Upper lobe of left lung (tissue), 6 donors: Measurements from ENCODE around the gene USP34. TPM values are rescaled to one million over a fixed set of nuclear protein-coding genes. Genes with fewer than 3 reads are reported as not detected.

Experiments
- ATAC-seq, 2 donors: fragments of 200-7000 bp; cut with Tn5 transposase; one replicate each; pipeline ENCODE4 v1.9.1; 2022; ENCODE audit warnings: mild to moderate bottlenecking in 2 of 2, moderate library complexity in 2 of 2; ENCODE audit not compliant: low FRiP score in 2 of 2
- DNase-seq, 2 donors: peaks; one replicate each; pipeline ENCODE4 v3.0.0-alpha.2; 2019 to 2020
- H3K27ac ChIP-seq, 4 donors: fragments of 200-600 bp; sonication (generic); one replicate each; pipeline ENCODE4 v1.5.1; 2016 to 2019
- H3K27me3 ChIP-seq, 4 donors: fragments of 200-600 bp; sonication (generic); one replicate each; pipeline ENCODE4 v1.5.1; 2017 to 2019
- H3K36me3 ChIP-seq, 4 donors: fragments of 200-600 bp; sonication (generic); one replicate each; pipeline ENCODE4 v1.5.1; 2016 to 2019
- H3K4me1 ChIP-seq, 4 donors: fragments of 200-600 bp; sonication (generic); one replicate each; pipeline ENCODE4 v1.5.1; 2018 to 2019
- H3K4me3 ChIP-seq, 4 donors: fragments of 200-600 bp; sonication (generic); one replicate each; pipeline ENCODE4 v1.5.1; 2017 to 2019; ENCODE audit warnings: mild to moderate bottlenecking in 2 of 4, moderate library complexity in 1 of 4
- H3K9me3 ChIP-seq, 4 donors: fragments of 200-600 bp; sonication (generic); one replicate each; pipeline ENCODE4 v1.5.1; 2018 to 2019
- CTCF ChIP-seq, 6 experiments: fragments of 450-650 bp in 4 of 6; fragments of 200-600 bp in 2 of 6; sonication (generic) in 2 of 6; IDR thresholded peaks; one replicate each; pipeline ENCODE4 v1.5.1; 2016 to 2019; ENCODE audit warnings: antibody characterized with exemption in 6 of 6
- EP300 ChIP-seq, 4 donors: sonication (generic); formaldehyde crosslinking; IDR thresholded peaks; one replicate each; pipeline ENCODE4 v1.5.1; 2017; ENCODE audit warnings: antibody characterized with exemption in 4 of 4, control low read depth in 2 of 4
- POLR2A ChIP-seq, 4 donors: fragments of 450-650 bp; IDR thresholded peaks; one replicate each; pipeline ENCODE4 v1.5.1; 2016 to 2017; ENCODE audit warnings: antibody characterized with exemption in 4 of 4, mild to moderate bottlenecking in 2 of 4
- POLR2AphosphoS5 ChIP-seq, 2 donors: sonication (generic); formaldehyde crosslinking; IDR thresholded peaks; one replicate each; pipeline ENCODE4 v1.5.1; 2017; ENCODE audit warnings: antibody characterized with exemption in 2 of 2
- WGBS, 2 donors: methylation state at CpG; one replicate each; pipeline ENCODE4 v1.1.5; 2017 to 2018; 5-methylcytosine and 5-hydroxymethylcytosine counted together
- total RNA-seq, 6 donors: library from RNA; depleted of rRNA in 4 of 6; stranded (reverse); fragments of >200 nt in 4 of 6; gene quantifications; one replicate each; pipeline versions ENCODE4 v1.1.0 to v1.2.1, GENCODE V29; 2016 to 2021
- donor health status: DM: no; HTN: no; CAD: no; lungs with moderate emphysema.
- donor health status: DM: no; HTN: yes; CAD: no; lungs with severe emphysema.

USP34 gene, protein sequence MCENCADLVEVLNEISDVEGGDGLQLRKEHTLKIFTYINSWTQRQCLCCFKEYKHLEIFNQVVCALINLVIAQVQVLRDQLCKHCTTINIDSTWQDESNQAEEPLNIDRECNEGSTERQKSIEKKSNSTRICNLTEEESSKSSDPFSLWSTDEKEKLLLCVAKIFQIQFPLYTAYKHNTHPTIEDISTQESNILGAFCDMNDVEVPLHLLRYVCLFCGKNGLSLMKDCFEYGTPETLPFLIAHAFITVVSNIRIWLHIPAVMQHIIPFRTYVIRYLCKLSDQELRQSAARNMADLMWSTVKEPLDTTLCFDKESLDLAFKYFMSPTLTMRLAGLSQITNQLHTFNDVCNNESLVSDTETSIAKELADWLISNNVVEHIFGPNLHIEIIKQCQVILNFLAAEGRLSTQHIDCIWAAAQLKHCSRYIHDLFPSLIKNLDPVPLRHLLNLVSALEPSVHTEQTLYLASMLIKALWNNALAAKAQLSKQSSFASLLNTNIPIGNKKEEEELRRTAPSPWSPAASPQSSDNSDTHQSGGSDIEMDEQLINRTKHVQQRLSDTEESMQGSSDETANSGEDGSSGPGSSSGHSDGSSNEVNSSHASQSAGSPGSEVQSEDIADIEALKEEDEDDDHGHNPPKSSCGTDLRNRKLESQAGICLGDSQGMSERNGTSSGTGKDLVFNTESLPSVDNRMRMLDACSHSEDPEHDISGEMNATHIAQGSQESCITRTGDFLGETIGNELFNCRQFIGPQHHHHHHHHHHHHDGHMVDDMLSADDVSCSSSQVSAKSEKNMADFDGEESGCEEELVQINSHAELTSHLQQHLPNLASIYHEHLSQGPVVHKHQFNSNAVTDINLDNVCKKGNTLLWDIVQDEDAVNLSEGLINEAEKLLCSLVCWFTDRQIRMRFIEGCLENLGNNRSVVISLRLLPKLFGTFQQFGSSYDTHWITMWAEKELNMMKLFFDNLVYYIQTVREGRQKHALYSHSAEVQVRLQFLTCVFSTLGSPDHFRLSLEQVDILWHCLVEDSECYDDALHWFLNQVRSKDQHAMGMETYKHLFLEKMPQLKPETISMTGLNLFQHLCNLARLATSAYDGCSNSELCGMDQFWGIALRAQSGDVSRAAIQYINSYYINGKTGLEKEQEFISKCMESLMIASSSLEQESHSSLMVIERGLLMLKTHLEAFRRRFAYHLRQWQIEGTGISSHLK (N-terminal part only)
- 100 to 1,000 TPM in 4 of 6 donors, 10 to 100 TPM in 2; 73.8 to 223 (median 114) TPM for total RNA-seq

- DNase-seq (peak; percentile 94 to 98), ATAC-seq (peak; percentile 98 to 99)
- 0 to 1% methylated on average over 26 to 35 of the region's 91 CpGs for WGBS, 2 donors
- H3K9me3 ChIP-seq = no peaks in the 10 kb centered on the region
- H3K27ac ChIP-seq = peak within 1 kb of the TSS; percentile 98 to 99 (median 98)
- peaks cover 0 to 6% (median 1%) of the 10 kb centered on the region in 4 donors for H3K36me3 ChIP-seq
- peak within 1 kb of the TSS; percentile 56 to 82 (median 77) for H3K4me3 ChIP-seq
- H3K4me1 ChIP-seq = peaks cover 23 to 41% (median 25%) of the 10 kb centered on the region in 4 donors
- no peaks in the 10 kb centered on the region for H3K27me3 ChIP-seq
- TF ChIP-seq EP300 (IDR thresholded peaks at IDR 0.05) (peak in 1 of 4 donors; percentile 33), POLR2AphosphoS5 (IDR thresholded peaks at IDR 0.05) (peak; percentile 84 to 93), POLR2A (IDR thresholded peaks at IDR 0.05) (peak; percentile 53 to 93 (median 88)), CTCF (IDR thresholded peaks at IDR 0.05) (peak in 2 of 6 experiments; percentile 13 to 34)
Observed at GRCh38 chr2:61470965-61471904, at the start of gene USP34. TSS of gene USP34 (minus strand) at chr2:61471087. CDS start at chr2:61470692, 395 bp downstream.

DNA sequence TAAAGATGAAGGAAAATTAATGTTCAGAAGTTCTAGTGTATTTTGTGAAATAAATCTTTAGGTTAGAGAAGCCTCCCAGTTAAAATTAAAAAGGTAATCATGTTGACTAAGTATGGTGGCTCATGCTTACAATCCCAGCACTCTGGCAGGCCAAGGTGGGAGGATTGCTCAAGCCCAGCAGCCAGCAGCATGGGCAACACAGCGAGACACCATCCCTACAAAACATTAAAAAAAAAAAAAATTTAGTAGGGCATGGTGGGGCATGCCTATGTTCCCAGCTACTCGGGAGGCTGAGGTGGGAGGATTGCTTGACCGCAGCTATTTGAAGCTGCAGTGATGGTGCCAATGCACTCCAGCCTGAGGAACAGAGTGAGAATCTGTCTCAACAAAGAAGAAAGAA lies 49.4 kb upstream of the USP34 start:
- no peak overlapping the region for H3K4me3 ChIP-seq
- peaks cover 5 to 72% (median 33%) of the 10 kb centered on the region in 4 donors for H3K36me3 ChIP-seq
- TF ChIP-seq POLR2A (IDR thresholded peaks at IDR 0.05) = no peak
- H3K9me3 ChIP-seq = no peaks in the 10 kb centered on the region
- DNase-seq = no peak
- H3K27ac ChIP-seq = no peak overlapping the region
- H3K27me3 ChIP-seq = no peaks in the 10 kb centered on the region
- H3K4me1 ChIP-seq = peaks cover 0 to 4% (median 1%) of the 10 kb centered on the region in 4 donors
- no peak for ATAC-seq
- 97 to 99% methylated on average over 3 of the region's 3 CpGs for WGBS, 2 donors

- DNase-seq (no peak), ATAC-seq (no peak)
- H3K9me3 ChIP-seq = no peaks in the 10 kb centered on the region
- no peaks in the 10 kb centered on the region for H3K27me3 ChIP-seq
- no peak overlapping the region for H3K4me3 ChIP-seq
- no peaks in the 10 kb centered on the region for H3K4me1 ChIP-seq
- TF ChIP-seq POLR2AphosphoS5 (IDR thresholded peaks at IDR 0.05) (no peak), CTCF (IDR thresholded peaks at IDR 0.05) (no peak), POLR2A (IDR thresholded peaks at IDR 0.05) (no peak), EP300 (IDR thresholded peaks at IDR 0.05) (no peak)
- WGBS, 2 donors = 85 to 86% methylated on average over 12 of the region's 12 CpGs
- peaks cover 0 to 81% (median 51%) of the 10 kb centered on the region in 4 donors for H3K36me3 ChIP-seq
- no peak overlapping the region for H3K27ac ChIP-seq
Observed at GRCh38 chr2:61512768-61513398, 42.0 kb upstream of the USP34 start.

- Histone ChIP-seq H3K4me1 (no peaks in the 10 kb centered on the region), H3K27me3 (no peaks in the 10 kb centered on the region), H3K36me3 (peaks cover 0 to 65% (median 39%) of the 10 kb centered on the region in 4 donors), H3K4me3 (no peak overlapping the region), H3K27ac (peak overlapping the region in 1 of 4 donors; percentile 8), H3K9me3 (no peaks in the 10 kb centered on the region)
- TF ChIP-seq POLR2AphosphoS5 (IDR thresholded peaks at IDR 0.05) (no peak), CTCF (IDR thresholded peaks at IDR 0.05) (no peak), EP300 (IDR thresholded peaks at IDR 0.05) (no peak), POLR2A (IDR thresholded peaks at IDR 0.05) (no peak)
- 90 to 92% methylated on average over 19 of the region's 19 CpGs for WGBS, 2 donors
- DNase-seq (no peak), ATAC-seq (no peak)
Observed at GRCh38 chr2:61510674-61511671, 40.1 kb upstream of the USP34 start.
